ENCODE results near the gene MYO1E.

Gene MYO1E

DNA sequence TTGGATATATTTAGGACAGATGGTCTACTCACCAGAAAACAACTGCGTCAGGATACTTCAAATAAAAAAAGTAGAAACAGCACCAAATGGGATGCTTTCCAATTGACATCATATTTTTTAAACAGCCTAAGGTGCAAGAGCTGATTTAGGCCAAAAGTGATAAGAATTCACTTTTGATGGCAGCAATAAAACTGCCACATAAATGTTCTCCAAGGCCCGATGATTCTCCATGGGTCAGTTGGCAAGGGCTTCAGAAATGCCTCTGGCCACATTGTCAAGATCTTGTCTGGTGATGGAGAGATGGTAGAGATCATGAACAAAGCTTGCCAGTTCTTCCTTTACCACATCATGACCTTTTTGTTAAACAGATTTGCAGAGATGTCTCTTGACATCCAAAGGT lies 127.1 kb downstream of the MYO1E start:
- TF ChIP-seq ISL1 (CRISPR knock-in tag; IDR thresholded peaks at IDR 0.05) (no peak), ARNTL (CRISPR knock-in tag; IDR thresholded peaks at IDR 0.05; ENCODE audit: borderline replicate concordance, low read depth) (no peak), CSRNP3 (CRISPR knock-in tag; IDR thresholded peaks at IDR 0.05) (no peak), TSHZ2 (CRISPR knock-in tag; IDR thresholded peaks at IDR 0.05) (no peak), TOX (CRISPR knock-in tag; IDR thresholded peaks at IDR 0.05; ENCODE audit: borderline replicate concordance) (no peak), TCF4 (CRISPR knock-in tag; IDR thresholded peaks at IDR 0.05; ENCODE audit: borderline replicate concordance) (no peak), POU6F1 (CRISPR knock-in tag; IDR thresholded peaks at IDR 0.05; ENCODE audit: borderline replicate concordance, low read depth) (no peak), ZFP30 (CRISPR knock-in tag; IDR thresholded peaks at IDR 0.05) (no peak), RARB (CRISPR knock-in tag; IDR thresholded peaks at IDR 0.05) (no peak), ZNF565 (CRISPR knock-in tag; conservative IDR thresholded peaks at IDR 0.05; ENCODE audit: low read depth) (no peak), GLIS3 (CRISPR knock-in tag; IDR thresholded peaks at IDR 0.05) (no peak), ZFP3 (CRISPR knock-in tag; IDR thresholded peaks at IDR 0.05) (no peak), SNAI2 (CRISPR knock-in tag; IDR thresholded peaks at IDR 0.05) (no peak), ZNF70 (CRISPR knock-in tag; IDR thresholded peaks at IDR 0.05) (no peak)
- TF ChIP-seq, protein P1, sequence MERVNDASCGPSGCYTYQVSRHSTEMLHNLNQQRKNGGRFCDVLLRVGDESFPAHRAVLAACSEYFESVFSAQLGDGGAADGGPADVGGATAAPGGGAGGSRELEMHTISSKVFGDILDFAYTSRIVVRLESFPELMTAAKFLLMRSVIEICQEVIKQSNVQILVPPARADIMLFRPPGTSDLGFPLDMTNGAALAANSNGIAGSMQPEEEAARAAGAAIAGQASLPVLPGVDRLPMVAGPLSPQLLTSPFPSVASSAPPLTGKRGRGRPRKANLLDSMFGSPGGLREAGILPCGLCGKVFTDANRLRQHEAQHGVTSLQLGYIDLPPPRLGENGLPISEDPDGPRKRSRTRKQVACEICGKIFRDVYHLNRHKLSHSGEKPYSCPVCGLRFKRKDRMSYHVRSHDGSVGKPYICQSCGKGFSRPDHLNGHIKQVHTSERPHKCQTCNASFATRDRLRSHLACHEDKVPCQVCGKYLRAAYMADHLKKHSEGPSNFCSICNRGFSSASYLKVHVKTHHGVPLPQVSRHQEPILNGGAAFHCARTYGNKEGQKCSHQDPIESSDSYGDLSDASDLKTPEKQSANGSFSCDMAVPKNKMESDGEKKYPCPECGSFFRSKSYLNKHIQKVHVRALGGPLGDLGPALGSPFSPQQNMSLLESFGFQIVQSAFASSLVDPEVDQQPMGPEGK (CRISPR knock-in tag; IDR thresholded peaks at IDR 0.05; ENCODE audit: borderline replicate concordance) = no peak
- no peak for ATAC-seq

- no peak for ATAC-seq
- no peak for TF ChIP-seq ZNF70 (CRISPR knock-in tag; IDR thresholded peaks at IDR 0.05)
- no peak for TF ChIP-seq TSHZ2 (CRISPR knock-in tag; IDR thresholded peaks at IDR 0.05)
- TF ChIP-seq ISL1 (CRISPR knock-in tag; IDR thresholded peaks at IDR 0.05) = no peak
- TF ChIP-seq, protein P1 (CRISPR knock-in tag; IDR thresholded peaks at IDR 0.05; ENCODE audit: borderline replicate concordance) = no peak
- TF ChIP-seq ZNF565 (CRISPR knock-in tag; conservative IDR thresholded peaks at IDR 0.05; ENCODE audit: low read depth) = no peak
- no peak for TF ChIP-seq SNAI2 (CRISPR knock-in tag; IDR thresholded peaks at IDR 0.05)
These were observed 128.3 kb downstream of the MYO1E start for GRCh38 chr15:59244337-59244736.

- ATAC-seq = no peak
- no peak for TF ChIP-seq BACH2 (CRISPR knock-in tag; IDR thresholded peaks at IDR 0.05; ENCODE audit: borderline replicate concordance)
- TF ChIP-seq ISL1 (CRISPR knock-in tag; IDR thresholded peaks at IDR 0.05) = no peak
- TF ChIP-seq ZNF565 (CRISPR knock-in tag; conservative IDR thresholded peaks at IDR 0.05; ENCODE audit: low read depth) = no peak
- TF ChIP-seq ZFP3 (CRISPR knock-in tag; IDR thresholded peaks at IDR 0.05) = no peak
- no peak for TF ChIP-seq ESRRG (CRISPR knock-in tag; IDR thresholded peaks at IDR 0.05)
- TF ChIP-seq ZC3H10 (CRISPR knock-in tag; IDR thresholded peaks at IDR 0.05) = no peak
- TF ChIP-seq, protein P2, sequence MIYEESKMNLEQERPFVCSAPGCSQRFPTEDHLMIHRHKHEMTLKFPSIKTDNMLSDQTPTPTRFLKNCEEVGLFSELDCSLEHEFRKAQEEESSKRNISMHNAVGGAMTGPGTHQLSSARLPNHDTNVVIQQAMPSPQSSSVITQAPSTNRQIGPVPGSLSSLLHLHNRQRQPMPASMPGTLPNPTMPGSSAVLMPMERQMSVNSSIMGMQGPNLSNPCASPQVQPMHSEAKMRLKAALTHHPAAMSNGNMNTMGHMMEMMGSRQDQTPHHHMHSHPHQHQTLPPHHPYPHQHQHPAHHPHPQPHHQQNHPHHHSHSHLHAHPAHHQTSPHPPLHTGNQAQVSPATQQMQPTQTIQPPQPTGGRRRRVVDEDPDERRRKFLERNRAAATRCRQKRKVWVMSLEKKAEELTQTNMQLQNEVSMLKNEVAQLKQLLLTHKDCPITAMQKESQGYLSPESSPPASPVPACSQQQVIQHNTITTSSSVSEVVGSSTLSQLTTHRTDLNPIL (CRISPR knock-in tag; IDR thresholded peaks at IDR 0.05; ENCODE audit: low read depth) = no peak
- no peak for TF ChIP-seq CSDC2 (CRISPR knock-in tag; IDR thresholded peaks at IDR 0.05)
- no peak for TF ChIP-seq RARB (CRISPR knock-in tag; IDR thresholded peaks at IDR 0.05)
These were observed 129.0 kb downstream of the MYO1E start for GRCh38 chr15:59243622-59244021.
